RWPE1 (cell line): ENCODE data around the gene POU2F2.

Source experiments
- CTCF ChIA-PET: fragments of 350-600 bp; sonication (Branson Sonifier 250); formaldehyde crosslinking; extraction: SDS; loops from one replicate; lab custom pipeline; 2021; lab: Yijun Ruan, JAX
- POLR2A ChIA-PET: fragments of 400-600 bp; formaldehyde crosslinking; extraction: SDS; loops from one replicate; lab custom pipeline; 2020; ENCODE audit warnings: antibody characterized with exemption; ENCODE audit not compliant: low non-redundant PET; lab: Yijun Ruan, JAX
- DNase-seq: peaks from one replicate; pipeline ENCODE4 v3.0.0; 2012; ENCODE audit warnings: low spot score
- H3K27ac ChIP-seq: fragments of 450-650 bp; 2 replicates; pipeline ENCODE4 v1.5.1; 2017
- CTCF ChIP-seq: fragments of 450-650 bp; conservative IDR thresholded peaks from 2 replicates; pipeline ENCODE4 v1.5.1; 2017; ENCODE audit warnings: low read depth, mild to moderate bottlenecking

The POU2F2 gene

GRCh38 chr19:42095142-42095813, 37.0 kb downstream of the POU2F2 start:
- no peak for TF ChIP-seq CTCF
- no peak overlapping the region for H3K27ac ChIP-seq
- POLR2A ChIA-PET, result no interaction called here
- CTCF ChIA-PET, result interaction anchor here (0.6 to 0.7 kb wide), 2 partner anchors 9 to 60 kb away, joined by 3 read pairs; no protein-coding TSS in a partner anchor
- DNase-seq, result no peak

GRCh38 chr19:42093926-42094325, 38.3 kb downstream of the POU2F2 start:
- TF ChIP-seq CTCF, result no peak
- H3K27ac ChIP-seq, result no peak overlapping the region
- DNase-seq, result no peak
- ChIA-PET POLR2A (no interaction called here), CTCF (interaction anchor here (0.6 kb wide), 2 partner anchors 60 to 1637 kb away, joined by 3 read pairs; no protein-coding TSS in a partner anchor)

GRCh38 chr19:42093505-42093904, 38.7 kb downstream of the POU2F2 start:
- TF ChIP-seq CTCF, result no peak
- no peak for DNase-seq
- ChIA-PET CTCF (interaction anchor here (0.6 kb wide), 2 partner anchors 60 to 1638 kb away, joined by 3 read pairs; no protein-coding TSS in a partner anchor), POLR2A (no interaction called here)
- no peak overlapping the region for H3K27ac ChIP-seq

- ChIA-PET CTCF (no interaction called here), POLR2A (no interaction called here)
- H3K27ac ChIP-seq, result no peak overlapping the region
- peak; percentile 45 for DNase-seq
- TF ChIP-seq CTCF, result no peak
These were observed 39.9 kb downstream of the POU2F2 start for GRCh38 chr19:42092350-42092749.

GRCh38 chr19:42091742-42092141, 40.5 kb downstream of the POU2F2 start:
- no peak for DNase-seq
- TF ChIP-seq CTCF, result no peak
- CTCF ChIA-PET, result interaction anchor here (0.9 kb wide), 1 partner anchor 10 kb away, joined by 3 read pairs; no protein-coding TSS in a partner anchor
- H3K27ac ChIP-seq, result no peak overlapping the region
- POLR2A ChIA-PET, result interaction anchor here (0.7 kb wide), 1 partner anchor 10 kb away, joined by 3 read pairs; no protein-coding TSS in a partner anchor

GRCh38 chr19:42091300-42091699, 40.9 kb downstream of the POU2F2 start:
- TF ChIP-seq CTCF, result no peak
- CTCF ChIA-PET, result interaction anchor here (0.9 to 1.3 kb wide), 2 partner anchors 9 to 11 kb away, joined by 3 to 8 read pairs; no protein-coding TSS in a partner anchor
- H3K27ac ChIP-seq, result no peak overlapping the region
- DNase-seq, result no peak
- POLR2A ChIA-PET, result interaction anchor here (0.7 kb wide), 1 partner anchor 10 kb away, joined by 3 read pairs; no protein-coding TSS in a partner anchor
